Measurements from ENCODE around the gene RPP30.

RPP30 gene

GRCh38 chr10:90871766-90872647 is at the start of gene RPP30:
Gene RPP30, plus strand, starts transcription at chr10:90871974. Its CDS starts 13 bp downstream, at chr10:90871987.
- Histone ChIP-seq H3K4me1 (ENCODE audit: insufficient read depth, low read length) (peaks cover 15% of the 10 kb centered on the region), H3K4me3 (ENCODE audit: low read depth in 1 of 2, low read length in 2 of 2) (peak within 1 kb of the TSS; percentile 75 to 95), H3K9me3 (ENCODE audit: low read length) (no peaks in the 10 kb centered on the region), H3K27ac (ENCODE audit: low read depth, low read length) (peak within 1 kb of the TSS; percentile 81), H3K36me3 (ENCODE audit: insufficient read depth, low read length) (peaks cover 16% of the 10 kb centered on the region), H3K27me3 (ENCODE audit: control insufficient read depth in 1 of 2, insufficient read depth in 2 of 2, low read length in 2 of 2) (no peaks in the 10 kb centered on the region), H3K9ac (ENCODE audit: low read length) (peak within 1 kb of the TSS; percentile 79)

- H3K4me1 ChIP-seq (ENCODE audit: insufficient read depth, low read length), result no peaks in the 10 kb centered on the region
- no peaks in the 10 kb centered on the region for H3K27me3 ChIP-seq (ENCODE audit: control insufficient read depth in 1 of 2, insufficient read depth in 2 of 2, low read length in 2 of 2)
- no peak overlapping the region for H3K9ac ChIP-seq (ENCODE audit: low read length)
- H3K27ac ChIP-seq (ENCODE audit: low read depth, low read length), result no peak overlapping the region
- no peak overlapping the region for H3K4me3 ChIP-seq (ENCODE audit: low read depth in 1 of 2, low read length in 2 of 2)
- H3K36me3 ChIP-seq (ENCODE audit: insufficient read depth, low read length), result no peaks in the 10 kb centered on the region
- no peaks in the 10 kb centered on the region for H3K9me3 ChIP-seq (ENCODE audit: low read length)
These were observed 49.3 kb upstream of the RPP30 start for GRCh38 chr10:90822508-90822907.

GRCh38 chr10:90832111-90832510 is 39.7 kb upstream of the RPP30 start:
- Histone ChIP-seq H3K36me3 (ENCODE audit: insufficient read depth, low read length) (no peaks in the 10 kb centered on the region), H3K9me3 (ENCODE audit: low read length) (no peaks in the 10 kb centered on the region), H3K4me1 (ENCODE audit: insufficient read depth, low read length) (no peaks in the 10 kb centered on the region), H3K9ac (ENCODE audit: low read length) (no peak overlapping the region), H3K4me3 (ENCODE audit: low read depth in 1 of 2, low read length in 2 of 2) (no peak overlapping the region), H3K27me3 (ENCODE audit: control insufficient read depth in 1 of 2, insufficient read depth in 2 of 2, low read length in 2 of 2) (no peaks in the 10 kb centered on the region), H3K27ac (ENCODE audit: low read depth, low read length) (no peak overlapping the region)

GRCh38 chr10:90834326-90834725 is 37.4 kb upstream of the RPP30 start:
- Histone ChIP-seq H3K36me3 (ENCODE audit: insufficient read depth, low read length) (no peaks in the 10 kb centered on the region), H3K4me3 (ENCODE audit: low read depth in 1 of 2, low read length in 2 of 2) (no peak overlapping the region), H3K27me3 (ENCODE audit: control insufficient read depth in 1 of 2, insufficient read depth in 2 of 2, low read length in 2 of 2) (no peaks in the 10 kb centered on the region), H3K4me1 (ENCODE audit: insufficient read depth, low read length) (no peaks in the 10 kb centered on the region), H3K9ac (ENCODE audit: low read length) (no peak overlapping the region), H3K9me3 (ENCODE audit: low read length) (no peaks in the 10 kb centered on the region), H3K27ac (ENCODE audit: low read depth, low read length) (no peak overlapping the region)

GRCh38 chr10:90837486-90837885 is 34.3 kb upstream of the RPP30 start:
- no peaks in the 10 kb centered on the region for H3K4me1 ChIP-seq (ENCODE audit: insufficient read depth, low read length)
- no peak overlapping the region for H3K9ac ChIP-seq (ENCODE audit: low read length)
- no peak overlapping the region for H3K4me3 ChIP-seq (ENCODE audit: low read depth in 1 of 2, low read length in 2 of 2)
- H3K27me3 ChIP-seq (ENCODE audit: control insufficient read depth in 1 of 2, insufficient read depth in 2 of 2, low read length in 2 of 2), result no peaks in the 10 kb centered on the region
- H3K36me3 ChIP-seq (ENCODE audit: insufficient read depth, low read length), result no peaks in the 10 kb centered on the region
- H3K27ac ChIP-seq (ENCODE audit: low read depth, low read length), result no peak overlapping the region
- H3K9me3 ChIP-seq (ENCODE audit: low read length), result no peaks in the 10 kb centered on the region

- Histone ChIP-seq H3K9me3 (ENCODE audit: low read length) (no peaks in the 10 kb centered on the region), H3K27ac (ENCODE audit: low read depth, low read length) (no peak overlapping the region), H3K4me3 (ENCODE audit: low read depth in 1 of 2, low read length in 2 of 2) (no peak overlapping the region), H3K27me3 (ENCODE audit: control insufficient read depth in 1 of 2, insufficient read depth in 2 of 2, low read length in 2 of 2) (no peaks in the 10 kb centered on the region), H3K4me1 (ENCODE audit: insufficient read depth, low read length) (no peaks in the 10 kb centered on the region), H3K9ac (ENCODE audit: low read length) (no peak overlapping the region), H3K36me3 (ENCODE audit: insufficient read depth, low read length) (no peaks in the 10 kb centered on the region)
These were observed 29.0 kb upstream of the RPP30 start for GRCh38 chr10:90842725-90843124.

GRCh38 chr10:90845726-90846125 is 26.0 kb upstream of the RPP30 start:
- Histone ChIP-seq H3K27me3 (ENCODE audit: control insufficient read depth in 1 of 2, insufficient read depth in 2 of 2, low read length in 2 of 2) (no peaks in the 10 kb centered on the region), H3K4me1 (ENCODE audit: insufficient read depth, low read length) (no peaks in the 10 kb centered on the region), H3K4me3 (ENCODE audit: low read depth in 1 of 2, low read length in 2 of 2) (no peak overlapping the region), H3K36me3 (ENCODE audit: insufficient read depth, low read length) (no peaks in the 10 kb centered on the region), H3K27ac (ENCODE audit: low read depth, low read length) (no peak overlapping the region), H3K9me3 (ENCODE audit: low read length) (peaks cover 5% of the 10 kb centered on the region), H3K9ac (ENCODE audit: low read length) (no peak overlapping the region)

GRCh38 chr10:90846746-90847145 is 25.0 kb upstream of the RPP30 start:
- no peaks in the 10 kb centered on the region for H3K36me3 ChIP-seq (ENCODE audit: insufficient read depth, low read length)
- H3K4me1 ChIP-seq (ENCODE audit: insufficient read depth, low read length), result no peaks in the 10 kb centered on the region
- H3K9me3 ChIP-seq (ENCODE audit: low read length), result peaks cover 5% of the 10 kb centered on the region
- no peaks in the 10 kb centered on the region for H3K27me3 ChIP-seq (ENCODE audit: control insufficient read depth in 1 of 2, insufficient read depth in 2 of 2, low read length in 2 of 2)
- H3K9ac ChIP-seq (ENCODE audit: low read length), result no peak overlapping the region
- no peak overlapping the region for H3K4me3 ChIP-seq (ENCODE audit: low read depth in 1 of 2, low read length in 2 of 2)
- H3K27ac ChIP-seq (ENCODE audit: low read depth, low read length), result no peak overlapping the region

GRCh38 chr10:90847436-90847835 is 24.3 kb upstream of the RPP30 start:
- Histone ChIP-seq H3K9me3 (ENCODE audit: low read length) (peaks cover 5% of the 10 kb centered on the region), H3K4me3 (ENCODE audit: low read depth in 1 of 2, low read length in 2 of 2) (no peak overlapping the region), H3K27me3 (ENCODE audit: control insufficient read depth in 1 of 2, insufficient read depth in 2 of 2, low read length in 2 of 2) (no peaks in the 10 kb centered on the region), H3K36me3 (ENCODE audit: insufficient read depth, low read length) (no peaks in the 10 kb centered on the region), H3K4me1 (ENCODE audit: insufficient read depth, low read length) (no peaks in the 10 kb centered on the region), H3K9ac (ENCODE audit: low read length) (no peak overlapping the region), H3K27ac (ENCODE audit: low read depth, low read length) (no peak overlapping the region)

- Histone ChIP-seq H3K27ac (ENCODE audit: low read depth, low read length) (no peak overlapping the region), H3K4me3 (ENCODE audit: low read depth in 1 of 2, low read length in 2 of 2) (no peak overlapping the region), H3K4me1 (ENCODE audit: insufficient read depth, low read length) (no peaks in the 10 kb centered on the region), H3K27me3 (ENCODE audit: control insufficient read depth in 1 of 2, insufficient read depth in 2 of 2, low read length in 2 of 2) (peaks cover 13 to 18% of the 10 kb centered on the region in 2 donors), H3K9me3 (ENCODE audit: low read length) (peaks cover 5% of the 10 kb centered on the region), H3K36me3 (ENCODE audit: insufficient read depth, low read length) (no peaks in the 10 kb centered on the region), H3K9ac (ENCODE audit: low read length) (no peak overlapping the region)
These were observed 21.6 kb upstream of the RPP30 start for GRCh38 chr10:90849956-90850749.

GRCh38 chr10:90855126-90855525 is 16.6 kb upstream of the RPP30 start:
- no peaks in the 10 kb centered on the region for H3K36me3 ChIP-seq (ENCODE audit: insufficient read depth, low read length)
- H3K27me3 ChIP-seq (ENCODE audit: control insufficient read depth in 1 of 2, insufficient read depth in 2 of 2, low read length in 2 of 2), result peaks cover 31 to 41% of the 10 kb centered on the region in 2 donors
- no peak overlapping the region for H3K27ac ChIP-seq (ENCODE audit: low read depth, low read length)

More at GRCh38 chr10:90855126-90855525, 16.6 kb upstream of the RPP30 start:
- Histone ChIP-seq H3K9me3 (ENCODE audit: low read length) (peaks cover 5% of the 10 kb centered on the region), H3K4me1 (ENCODE audit: insufficient read depth, low read length) (no peaks in the 10 kb centered on the region), H3K4me3 (ENCODE audit: low read depth in 1 of 2, low read length in 2 of 2) (no peak overlapping the region), H3K9ac (ENCODE audit: low read length) (no peak overlapping the region)
